Vagina (tissue), 2 donors: ENCODE data around the gene TRABD2A.

Experiments
- CTCF ChIP-seq, 3 experiments: fragments of 450-650 bp in 2 of 3; fragments of 200-600 bp in 1 of 3; sonication (generic) in 1 of 3; IDR thresholded peaks; one replicate each; pipeline ENCODE4 v1.5.1; 2017 to 2019; ENCODE audit warnings: antibody characterized with exemption in 3 of 3, mild to moderate bottlenecking in 2 of 3, moderate library complexity in 2 of 3
- POLR2A ChIP-seq, 2 donors: fragments of 450-650 bp; IDR thresholded peaks; one replicate each; pipeline ENCODE4 v1.6.1; 2017; ENCODE audit warnings: antibody characterized with exemption in 2 of 2, mild to moderate bottlenecking in 2 of 2, moderate library complexity in 2 of 2
- POLR2AphosphoS5 ChIP-seq, 2 donors: sonication (generic); formaldehyde crosslinking; IDR thresholded peaks; one replicate each; pipeline ENCODE4 v1.9.0; 2017; ENCODE audit warnings: antibody characterized with exemption in 2 of 2, mild to moderate bottlenecking in 2 of 2, low read depth in 1 of 2; ENCODE audit not compliant: insufficient read depth in 1 of 2

DNA sequence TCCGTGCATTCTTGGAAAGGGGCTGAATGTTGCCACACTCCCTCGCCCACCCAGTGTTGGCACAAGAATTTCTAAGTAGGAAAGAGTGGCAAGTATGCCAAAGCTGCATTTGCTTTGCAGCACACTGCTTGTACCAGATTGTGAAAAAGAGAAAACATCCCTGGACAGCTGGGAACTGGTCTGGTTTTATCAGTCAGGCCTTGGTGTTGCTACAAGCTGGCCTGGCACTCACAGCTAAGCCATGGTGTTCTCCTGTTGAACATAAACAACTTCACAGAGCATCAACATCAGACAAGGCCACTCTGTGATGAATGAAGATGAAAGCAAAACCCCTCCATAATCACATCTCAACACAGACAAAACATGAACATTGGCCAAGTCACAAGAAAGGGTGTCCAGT, 4.2 kb upstream of the TRABD2A start:
- TF ChIP-seq CTCF (IDR thresholded peaks at IDR 0.05) (no peak), POLR2A (IDR thresholded peaks at IDR 0.05) (no peak), POLR2AphosphoS5 (IDR thresholded peaks at IDR 0.05; ENCODE audit: insufficient read depth in 1 of 2, low read depth in 1 of 2) (no peak)
